GM18873 (cell line): ENCODE measurements around the gene NFIA.
"Not testable (repeated sequence)": the region's sequence is repeated elsewhere in the genome, so short reads cannot be mapped to it uniquely, and the experiment has no call there.

Experiments
- ATAC-seq: cut with Tn5 transposase; IDR thresholded peaks from one replicate; pipeline ENCODE4 v1.9.1; 2021; ENCODE audit warnings: mild to moderate bottlenecking, moderate library complexity, moderate number of reproducible peaks; ENCODE audit not compliant: unreplicated experiment, low FRiP score

NFIA gene

DNA sequence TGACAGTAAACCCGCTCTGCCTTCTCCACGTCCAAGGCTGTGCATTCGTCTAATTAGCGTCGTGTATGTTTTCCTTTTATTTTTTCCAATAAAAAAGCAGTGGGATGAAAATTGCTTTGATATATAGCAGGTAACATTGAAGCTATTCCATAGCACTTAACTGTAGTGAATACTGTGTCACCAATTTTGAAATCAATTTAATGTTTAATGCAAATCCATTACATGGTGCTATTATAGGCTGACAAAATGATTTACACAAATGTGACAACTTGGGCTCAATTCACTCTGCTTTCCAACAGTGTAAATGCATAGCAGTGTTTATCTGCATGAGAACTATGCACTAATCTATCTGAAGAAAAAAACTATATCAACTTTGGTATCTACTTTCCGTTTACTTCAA is 377.8 kb downstream of the NFIA start:
- ATAC-seq: no peak

DNA sequence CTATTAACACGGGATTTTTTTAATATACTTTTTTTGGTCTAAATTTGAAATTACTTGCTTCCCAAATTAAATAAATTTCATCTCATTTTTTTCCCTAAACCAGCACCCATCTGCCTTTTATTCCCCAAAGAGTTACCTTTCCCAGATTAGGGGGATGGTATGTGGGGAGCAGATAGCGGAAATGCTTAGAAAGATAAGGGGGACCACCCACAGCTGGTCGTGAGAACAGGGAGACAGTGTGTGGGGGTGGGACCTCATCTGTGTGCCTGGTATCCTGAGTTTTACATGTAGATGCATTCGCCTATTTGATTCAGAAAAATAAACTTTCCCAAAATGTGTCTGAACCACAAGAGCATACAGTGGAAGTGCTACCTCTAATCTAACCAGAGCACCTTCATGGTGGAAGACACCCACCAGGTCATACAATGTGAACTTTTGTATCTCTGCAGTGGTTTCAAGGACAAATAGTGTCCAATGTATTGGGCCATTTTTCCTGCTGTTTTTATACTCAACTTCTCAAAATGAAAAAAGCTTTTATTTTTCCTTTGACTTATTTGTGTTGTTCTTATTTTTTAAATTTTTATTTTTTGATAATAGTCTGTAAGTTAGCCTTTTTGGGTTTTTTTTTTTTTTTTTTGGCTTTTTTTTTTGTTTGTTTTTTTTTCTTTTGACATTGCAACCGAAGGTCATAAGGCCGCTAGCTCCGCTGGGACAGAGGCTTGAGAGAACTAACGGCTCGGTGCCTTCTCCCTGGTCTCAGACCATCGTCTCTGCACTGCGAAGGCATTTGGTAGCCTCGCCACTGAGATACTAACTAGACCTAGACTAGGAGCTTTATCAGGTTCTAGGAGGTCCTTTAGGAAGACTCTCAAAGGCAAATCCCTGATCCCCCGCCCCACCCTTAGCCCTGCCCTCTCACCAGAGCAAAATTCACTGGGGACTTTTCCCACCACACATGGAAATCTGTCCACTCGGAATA is 379.3 kb downstream of the NFIA start:
- no peak for ATAC-seq

- ATAC-seq: no peak
Measured at GRCh38 chr1:61462628-61463027, 380.3 kb downstream of the NFIA start.

- no peak for ATAC-seq
Measured at GRCh38 chr1:61463220-61463619, 380.9 kb downstream of the NFIA start.

GRCh38 chr1:61467836-61468235 is 385.5 kb downstream of the NFIA start:
- ATAC-seq: not testable (repeated sequence)

GRCh38 chr1:61469365-61469764 is 387.0 kb downstream of the NFIA start:
- no peak for ATAC-seq

GRCh38 chr1:61472876-61473275 is 390.5 kb downstream of the NFIA start:
- ATAC-seq: no peak

GRCh38 chr1:61474269-61474817 is 392.0 kb downstream of the NFIA start:
- no peak for ATAC-seq

DNA sequence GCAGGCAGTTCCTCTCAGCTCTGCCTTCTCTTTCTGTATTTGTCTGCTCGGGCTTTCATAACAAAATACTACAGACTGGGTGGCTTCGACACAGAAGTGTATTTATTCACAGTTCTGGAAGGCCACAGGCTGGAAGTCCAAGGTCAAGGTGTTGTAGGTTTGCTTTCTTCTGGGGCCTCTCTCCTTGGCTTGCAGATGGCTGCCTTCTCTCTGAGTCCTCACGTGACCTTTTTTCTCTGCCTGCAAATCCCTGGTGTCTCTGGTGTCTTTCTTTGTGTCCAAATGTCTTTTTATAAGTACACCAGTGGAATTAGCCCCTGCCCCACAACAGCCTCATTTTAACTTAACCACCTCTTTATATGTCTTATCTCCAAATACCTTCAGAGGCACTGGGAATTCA is 392.6 kb downstream of the NFIA start:
- no peak for ATAC-seq

DNA sequence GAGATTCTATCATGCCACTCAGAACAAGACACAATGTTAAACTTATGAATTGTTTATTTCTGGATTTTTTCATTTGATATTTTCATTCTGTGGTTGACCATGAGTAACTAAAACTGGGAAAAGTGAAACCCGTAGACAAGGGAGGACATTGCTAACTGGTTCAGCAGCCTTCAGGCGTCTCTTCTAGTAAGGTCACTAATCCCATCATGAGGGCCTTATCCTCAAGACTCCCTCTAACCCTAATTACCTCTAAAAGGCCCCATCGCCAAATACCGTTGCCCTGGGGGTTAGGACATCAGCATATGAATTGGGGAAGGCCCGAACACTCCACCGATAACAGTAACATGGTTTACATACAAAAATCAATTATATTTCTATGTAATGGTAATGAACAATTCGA is 394.9 kb downstream of the NFIA start:
- no peak for ATAC-seq

DNA sequence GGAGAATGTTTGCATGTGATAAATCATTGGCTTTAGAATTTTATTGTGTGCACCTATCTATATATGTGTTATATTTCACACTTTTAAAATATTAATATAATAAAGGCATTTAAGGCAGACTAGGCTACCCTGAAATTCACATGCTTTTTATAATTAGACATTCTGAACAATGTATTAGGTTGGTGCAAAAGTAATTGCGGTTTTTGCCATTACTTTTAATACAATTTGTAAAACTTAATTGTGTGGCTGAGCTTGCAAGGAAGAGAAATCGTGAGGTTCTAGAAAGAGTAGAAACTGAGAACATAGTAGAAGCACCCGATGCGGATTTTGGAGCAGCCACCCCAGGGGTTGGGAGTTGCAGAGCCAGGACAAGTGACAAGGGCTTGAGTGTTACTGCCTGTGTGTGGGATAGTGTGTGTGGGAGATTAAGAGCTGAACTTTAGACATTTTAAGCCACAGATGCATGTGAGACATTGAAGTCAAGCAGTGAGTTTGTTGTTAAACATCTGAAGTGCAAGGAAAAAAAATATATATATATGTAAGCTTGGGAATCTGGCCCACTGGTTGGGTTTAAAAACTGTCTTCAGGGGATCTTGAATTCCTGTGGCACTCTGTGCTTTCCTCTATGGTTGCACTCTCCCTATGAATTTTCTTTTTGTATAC is 398.0 kb downstream of the NFIA start:
- no peak for ATAC-seq

DNA sequence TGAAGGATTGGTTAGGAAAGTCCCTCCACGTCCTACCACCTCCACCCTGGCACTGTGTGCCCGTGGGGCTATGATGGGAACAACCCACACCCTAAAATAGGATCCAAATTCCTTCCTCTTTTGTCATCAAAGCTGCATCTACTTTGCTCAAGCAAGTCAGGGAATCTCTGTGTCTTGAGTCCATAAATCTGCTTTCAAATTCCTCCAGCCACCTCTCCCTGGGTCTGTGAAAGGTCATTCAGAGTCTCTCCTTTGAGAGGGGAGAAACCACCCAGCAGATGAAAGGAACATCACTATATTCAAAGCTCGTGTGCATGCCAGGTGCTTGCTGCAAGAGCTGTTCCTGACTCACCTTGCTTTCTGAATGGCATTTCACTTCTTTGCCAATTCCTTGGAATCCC is 399.0 kb downstream of the NFIA start:
- no peak for ATAC-seq

DNA sequence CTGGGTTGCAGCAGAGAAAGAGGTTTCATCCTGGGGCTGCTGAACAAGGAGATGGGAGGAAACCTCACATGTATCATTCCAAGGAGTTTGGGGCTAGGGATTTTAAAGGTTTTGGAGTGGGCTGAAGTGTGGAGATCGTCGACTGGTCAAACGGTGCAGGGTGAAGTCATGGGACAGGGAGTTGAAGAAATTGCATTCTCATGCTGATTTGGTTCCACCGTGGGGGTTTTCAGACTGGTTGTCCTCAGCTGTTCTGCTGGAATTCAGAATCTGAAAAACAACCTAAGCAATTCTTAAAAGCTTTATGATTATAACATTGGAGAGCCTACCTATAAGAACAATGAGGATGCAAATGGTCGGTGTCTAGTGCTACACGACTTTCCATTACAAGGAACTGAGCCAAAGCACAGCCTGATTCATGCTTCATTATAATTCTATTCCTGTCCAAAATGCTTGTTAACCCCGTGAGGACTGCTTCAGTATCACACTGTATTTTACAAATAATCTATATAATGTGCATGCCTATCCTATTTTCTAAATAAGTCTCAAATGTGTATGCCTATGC is 399.9 kb downstream of the NFIA start:
- ATAC-seq: no peak

DNA sequence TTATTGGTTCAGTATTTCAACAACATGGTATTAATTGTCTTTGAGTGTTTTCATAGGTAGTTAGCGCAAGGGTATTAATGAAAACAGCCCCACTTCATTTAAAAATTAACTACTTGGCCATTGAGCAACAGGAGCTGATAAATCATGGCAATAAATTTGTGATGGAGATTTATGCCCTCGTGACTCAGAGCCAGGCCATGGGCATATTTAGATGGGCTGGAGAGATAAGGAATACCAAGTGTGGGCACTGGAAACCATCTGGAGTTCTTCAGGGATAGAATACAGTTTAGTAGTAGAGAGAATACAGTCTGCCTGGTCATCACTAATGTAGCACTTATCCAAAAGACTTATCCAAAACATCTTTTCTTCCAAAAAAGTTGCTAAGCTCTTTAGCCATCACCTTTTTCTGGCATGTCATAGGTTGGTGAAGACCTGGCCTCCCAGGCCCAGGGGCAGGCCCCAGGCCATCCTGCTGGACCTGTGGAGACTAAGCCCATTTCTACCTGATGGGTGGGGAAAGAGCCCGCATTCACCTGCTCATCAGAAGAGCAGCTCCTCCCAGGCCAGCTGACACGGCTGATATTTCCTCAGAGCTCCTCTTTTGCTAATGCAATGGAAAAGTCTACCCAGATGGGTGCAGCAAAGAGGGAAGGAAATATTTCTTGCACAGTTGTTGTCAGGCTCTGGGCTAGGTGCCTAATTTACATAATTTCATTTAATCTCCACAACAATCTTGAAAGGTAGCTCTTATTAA is 404.6 kb downstream of the NFIA start:
- no peak for ATAC-seq

GRCh38 chr1:61487801-61488200 is 405.4 kb downstream of the NFIA start:
- ATAC-seq: no peak

- no peak for ATAC-seq
Measured at GRCh38 chr1:61490924-61491323, 408.6 kb downstream of the NFIA start.

DNA sequence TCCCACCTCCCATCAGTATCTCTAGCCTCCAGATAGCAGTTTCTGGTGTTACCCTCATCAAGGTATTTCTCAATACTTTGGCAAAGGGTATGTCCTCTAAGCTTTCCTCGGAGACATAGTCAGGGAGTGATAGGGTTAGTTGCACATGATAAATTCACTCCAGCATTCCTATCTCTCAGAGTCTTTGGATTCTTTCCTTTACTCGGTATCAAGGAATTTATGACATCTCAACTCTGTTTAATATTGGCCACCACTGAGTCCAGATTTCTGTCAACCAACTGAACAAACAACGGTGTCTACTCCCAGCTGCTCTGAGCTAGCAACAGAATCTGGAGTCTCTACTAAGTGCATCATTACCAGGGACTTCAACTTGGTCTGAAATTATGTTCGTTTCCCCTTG is 409.1 kb downstream of the NFIA start:
- no peak for ATAC-seq

- no peak for ATAC-seq
Measured at GRCh38 chr1:61494000-61494399, 411.6 kb downstream of the NFIA start.

DNA sequence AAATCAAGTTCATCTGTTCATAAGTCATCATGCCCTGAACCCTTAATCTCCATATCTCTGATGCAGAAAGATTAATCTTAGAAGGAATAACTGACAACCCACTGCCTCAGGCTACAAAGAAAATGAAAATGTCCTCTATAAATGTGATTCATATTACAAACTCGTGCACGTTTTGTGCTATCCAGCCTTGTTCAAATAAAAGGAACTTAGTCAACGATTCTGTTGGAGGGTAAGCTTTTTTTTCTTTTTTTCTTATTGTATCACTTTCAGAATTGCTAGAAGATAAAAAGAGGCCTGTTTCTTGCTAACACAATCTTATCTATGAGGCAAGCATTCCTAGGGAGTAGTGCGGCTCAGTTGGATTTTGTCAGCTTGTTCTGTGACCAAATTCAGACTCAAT is 414.1 kb downstream of the NFIA start:
- ATAC-seq: no peak

- no peak for ATAC-seq
Measured at GRCh38 chr1:61497013-61497412, 414.7 kb downstream of the NFIA start.
